HL-60 (cell line): ENCODE results near the gene DBNL.

Experiments used
- POLR2AphosphoS5 ChIP-seq: IDR thresholded peaks from 2 replicates; pipeline ENCODE4 v1.6.1; 2012; ENCODE audit warnings: low read depth
- TF ChIP-seq, protein P1 (sequence below): IDR thresholded peaks from one replicate; pipeline ENCODE4 v1.5.1; 2011; ENCODE audit warnings: low read length, control low read depth, inconsistent platforms; ENCODE audit not compliant: insufficient read depth
- TF ChIP-seq, protein P2 (sequence below): IDR thresholded peaks from 2 replicates; pipeline ENCODE4 v1.6.1; 2012; ENCODE audit warnings: low read depth; ENCODE audit not compliant: insufficient replicate concordance

DNA sequence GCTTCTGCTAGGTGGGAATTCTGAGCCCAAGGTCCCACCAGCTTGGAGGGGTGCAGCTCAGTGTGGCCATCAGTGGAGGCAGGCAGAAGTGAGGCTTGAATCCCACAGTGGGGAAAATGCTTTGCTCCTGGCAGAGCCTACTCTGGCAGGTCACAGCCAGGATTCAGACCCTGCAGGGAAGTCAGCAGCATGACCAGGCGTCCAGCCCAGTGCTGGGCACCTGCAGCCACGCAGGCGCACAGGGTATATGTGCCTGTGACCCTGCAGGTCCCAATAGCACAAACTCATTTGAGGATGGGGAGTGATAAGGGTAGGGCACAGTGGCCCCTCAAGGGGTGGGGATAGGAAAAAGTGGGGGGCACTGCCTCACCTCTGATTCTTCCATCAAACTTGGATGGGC, 51.3 kb downstream of the DBNL start:
- TF ChIP-seq, protein P1, sequence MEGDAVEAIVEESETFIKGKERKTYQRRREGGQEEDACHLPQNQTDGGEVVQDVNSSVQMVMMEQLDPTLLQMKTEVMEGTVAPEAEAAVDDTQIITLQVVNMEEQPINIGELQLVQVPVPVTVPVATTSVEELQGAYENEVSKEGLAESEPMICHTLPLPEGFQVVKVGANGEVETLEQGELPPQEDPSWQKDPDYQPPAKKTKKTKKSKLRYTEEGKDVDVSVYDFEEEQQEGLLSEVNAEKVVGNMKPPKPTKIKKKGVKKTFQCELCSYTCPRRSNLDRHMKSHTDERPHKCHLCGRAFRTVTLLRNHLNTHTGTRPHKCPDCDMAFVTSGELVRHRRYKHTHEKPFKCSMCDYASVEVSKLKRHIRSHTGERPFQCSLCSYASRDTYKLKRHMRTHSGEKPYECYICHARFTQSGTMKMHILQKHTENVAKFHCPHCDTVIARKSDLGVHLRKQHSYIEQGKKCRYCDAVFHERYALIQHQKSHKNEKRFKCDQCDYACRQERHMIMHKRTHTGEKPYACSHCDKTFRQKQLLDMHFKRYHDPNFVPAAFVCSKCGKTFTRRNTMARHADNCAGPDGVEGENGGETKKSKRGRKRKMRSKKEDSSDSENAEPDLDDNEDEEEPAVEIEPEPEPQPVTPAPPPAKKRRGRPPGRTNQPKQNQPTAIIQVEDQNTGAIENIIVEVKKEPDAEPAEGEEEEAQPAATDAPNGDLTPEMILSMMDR = no peak
- TF ChIP-seq, protein P2, sequence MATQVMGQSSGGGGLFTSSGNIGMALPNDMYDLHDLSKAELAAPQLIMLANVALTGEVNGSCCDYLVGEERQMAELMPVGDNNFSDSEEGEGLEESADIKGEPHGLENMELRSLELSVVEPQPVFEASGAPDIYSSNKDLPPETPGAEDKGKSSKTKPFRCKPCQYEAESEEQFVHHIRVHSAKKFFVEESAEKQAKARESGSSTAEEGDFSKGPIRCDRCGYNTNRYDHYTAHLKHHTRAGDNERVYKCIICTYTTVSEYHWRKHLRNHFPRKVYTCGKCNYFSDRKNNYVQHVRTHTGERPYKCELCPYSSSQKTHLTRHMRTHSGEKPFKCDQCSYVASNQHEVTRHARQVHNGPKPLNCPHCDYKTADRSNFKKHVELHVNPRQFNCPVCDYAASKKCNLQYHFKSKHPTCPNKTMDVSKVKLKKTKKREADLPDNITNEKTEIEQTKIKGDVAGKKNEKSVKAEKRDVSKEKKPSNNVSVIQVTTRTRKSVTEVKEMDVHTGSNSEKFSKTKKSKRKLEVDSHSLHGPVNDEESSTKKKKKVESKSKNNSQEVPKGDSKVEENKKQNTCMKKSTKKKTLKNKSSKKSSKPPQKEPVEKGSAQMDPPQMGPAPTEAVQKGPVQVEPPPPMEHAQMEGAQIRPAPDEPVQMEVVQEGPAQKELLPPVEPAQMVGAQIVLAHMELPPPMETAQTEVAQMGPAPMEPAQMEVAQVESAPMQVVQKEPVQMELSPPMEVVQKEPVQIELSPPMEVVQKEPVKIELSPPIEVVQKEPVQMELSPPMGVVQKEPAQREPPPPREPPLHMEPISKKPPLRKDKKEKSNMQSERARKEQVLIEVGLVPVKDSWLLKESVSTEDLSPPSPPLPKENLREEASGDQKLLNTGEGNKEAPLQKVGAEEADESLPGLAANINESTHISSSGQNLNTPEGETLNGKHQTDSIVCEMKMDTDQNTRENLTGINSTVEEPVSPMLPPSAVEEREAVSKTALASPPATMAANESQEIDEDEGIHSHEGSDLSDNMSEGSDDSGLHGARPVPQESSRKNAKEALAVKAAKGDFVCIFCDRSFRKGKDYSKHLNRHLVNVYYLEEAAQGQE = no peak
- TF ChIP-seq POLR2AphosphoS5 = no peak
